ENCODE measurements around the gene SCG2. TPM values are rescaled to one million over a fixed set of nuclear protein-coding genes. Genes with fewer than 3 reads are reported as not detected.

SCG2 gene
- polyA plus RNA-seq, 1 experiment: 1.8 TPM

- POLR2A ChIA-PET: no interaction called here
Observed at GRCh38 chr2:223634238-223634637, 32.1 kb upstream of the SCG2 start.

GRCh38 chr2:223633656-223634055 is 31.5 kb upstream of the SCG2 start:
- TF ChIP-seq CTCF (IDR thresholded peaks at IDR 0.05; ENCODE audit: low read depth, low read length): no peak
- DNase-seq (ENCODE audit: low read depth, low spot score): no peak
- no peak overlapping the region for H3K27ac ChIP-seq (ENCODE audit: low read depth, low read length)
- H3K4me3 ChIP-seq (ENCODE audit: low read depth, low read length): no peak overlapping the region
- POLR2A ChIA-PET: no interaction called here
- no peaks in the 10 kb centered on the region for H3K9me3 ChIP-seq (ENCODE audit: control insufficient read depth, insufficient read depth, low read length)
- H3K27me3 ChIP-seq (ENCODE audit: control insufficient read depth, insufficient read depth, low read length): no peaks in the 10 kb centered on the region
- CTCF ChIA-PET: no interaction called here

More at GRCh38 chr2:223634238-223634637, 32.1 kb upstream of the SCG2 start:
- no peak overlapping the region for H3K4me3 ChIP-seq (ENCODE audit: low read depth, low read length)
- TF ChIP-seq CTCF (IDR thresholded peaks at IDR 0.05; ENCODE audit: low read depth, low read length): no peak
- no peak overlapping the region for H3K27ac ChIP-seq (ENCODE audit: low read depth, low read length)
- CTCF ChIA-PET: no interaction called here
- H3K27me3 ChIP-seq (ENCODE audit: control insufficient read depth, insufficient read depth, low read length): no peaks in the 10 kb centered on the region
- no peaks in the 10 kb centered on the region for H3K9me3 ChIP-seq (ENCODE audit: control insufficient read depth, insufficient read depth, low read length)
- DNase-seq (ENCODE audit: low read depth, low spot score): no peak

- TF ChIP-seq CTCF (IDR thresholded peaks at IDR 0.05; ENCODE audit: low read depth, low read length): no peak
- Histone ChIP-seq H3K27me3 (ENCODE audit: control insufficient read depth, insufficient read depth, low read length) (no peaks in the 10 kb centered on the region), H3K4me3 (ENCODE audit: low read depth, low read length) (no peak overlapping the region), H3K27ac (ENCODE audit: low read depth, low read length) (no peak overlapping the region), H3K9me3 (ENCODE audit: control insufficient read depth, insufficient read depth, low read length) (no peaks in the 10 kb centered on the region)
- ChIA-PET CTCF (no interaction called here), POLR2A (no interaction called here)
- DNase-seq (ENCODE audit: low read depth, low spot score): no peak
Observed at GRCh38 chr2:223632826-223633225, 30.7 kb upstream of the SCG2 start.

- DNase-seq (ENCODE audit: low read depth, low spot score): no peak
- TF ChIP-seq CTCF (IDR thresholded peaks at IDR 0.05; ENCODE audit: low read depth, low read length): no peak
- no peaks in the 10 kb centered on the region for H3K27me3 ChIP-seq (ENCODE audit: control insufficient read depth, insufficient read depth, low read length)
- H3K9me3 ChIP-seq (ENCODE audit: control insufficient read depth, insufficient read depth, low read length): no peaks in the 10 kb centered on the region
- no peak overlapping the region for H3K4me3 ChIP-seq (ENCODE audit: low read depth, low read length)
- ChIA-PET CTCF (interaction anchor here (1.0 kb wide), 1 partner anchor 56 kb away, joined by 3 read pairs; no protein-coding TSS in a partner anchor), POLR2A (no interaction called here)
- no peak overlapping the region for H3K27ac ChIP-seq (ENCODE audit: low read depth, low read length)
Observed at GRCh38 chr2:223626716-223627115, 24.6 kb upstream of the SCG2 start.

GRCh38 chr2:223625652-223626051 is 23.5 kb upstream of the SCG2 start:
- no peak overlapping the region for H3K4me3 ChIP-seq (ENCODE audit: low read depth, low read length)
- CTCF ChIA-PET: no interaction called here
- no peak for DNase-seq (ENCODE audit: low read depth, low spot score)
- no peaks in the 10 kb centered on the region for H3K27me3 ChIP-seq (ENCODE audit: control insufficient read depth, insufficient read depth, low read length)
- H3K27ac ChIP-seq (ENCODE audit: low read depth, low read length): no peak overlapping the region
- no peak for TF ChIP-seq CTCF (IDR thresholded peaks at IDR 0.05; ENCODE audit: low read depth, low read length)
- POLR2A ChIA-PET: no interaction called here
- no peaks in the 10 kb centered on the region for H3K9me3 ChIP-seq (ENCODE audit: control insufficient read depth, insufficient read depth, low read length)
